Measurements from ENCODE around the gene CTSW.
A peak's percentile ranks its signal among the peaks of the same experiment; 100 is the strongest.

Gene CTSW

DNA sequence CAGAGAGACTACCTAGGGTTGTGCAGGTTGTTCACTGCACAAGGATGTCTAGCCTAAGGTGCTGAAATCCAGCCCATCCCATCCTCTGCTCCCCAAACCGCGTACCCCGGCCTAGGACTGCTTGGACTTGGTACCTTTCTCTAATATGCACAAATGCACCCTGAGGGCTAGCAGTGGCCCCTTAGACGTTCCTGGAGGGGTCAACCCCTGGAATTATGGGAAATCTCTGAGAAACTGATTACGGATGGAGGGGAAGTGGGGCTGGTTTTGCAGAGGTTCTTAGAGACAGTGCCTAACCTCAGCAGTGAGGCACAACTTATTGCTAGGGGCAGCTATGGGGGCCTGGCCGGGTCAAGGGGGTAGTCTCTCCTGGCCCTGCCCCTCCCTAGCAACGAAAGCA, 36.8 kb downstream of the CTSW start:
- no peak overlapping the region for H3K4me3 ChIP-seq (ENCODE audit: insufficient read length, low read depth)
- H3K36me3 ChIP-seq (ENCODE audit: insufficient read depth, insufficient read length, low read length): peaks cover 29% of the 10 kb centered on the region
- TF ChIP-seq YY1 (IDR thresholded peaks at IDR 0.05; ENCODE audit: insufficient read depth, insufficient read length): no peak
- H3K4me1 ChIP-seq (ENCODE audit: insufficient read depth, insufficient read length): peaks cover 43% of the 10 kb centered on the region
- DNase-seq (ENCODE audit: low read depth, low spot score): no peak
- no peaks in the 10 kb centered on the region for H3K9me3 ChIP-seq (ENCODE audit: insufficient read depth, low read length)
- peaks cover 6% of the 10 kb centered on the region for H3K27me3 ChIP-seq (ENCODE audit: insufficient read depth, insufficient read length)
- H3K9ac ChIP-seq (ENCODE audit: insufficient read length, low read depth): peak overlapping the region; percentile 61

DNA sequence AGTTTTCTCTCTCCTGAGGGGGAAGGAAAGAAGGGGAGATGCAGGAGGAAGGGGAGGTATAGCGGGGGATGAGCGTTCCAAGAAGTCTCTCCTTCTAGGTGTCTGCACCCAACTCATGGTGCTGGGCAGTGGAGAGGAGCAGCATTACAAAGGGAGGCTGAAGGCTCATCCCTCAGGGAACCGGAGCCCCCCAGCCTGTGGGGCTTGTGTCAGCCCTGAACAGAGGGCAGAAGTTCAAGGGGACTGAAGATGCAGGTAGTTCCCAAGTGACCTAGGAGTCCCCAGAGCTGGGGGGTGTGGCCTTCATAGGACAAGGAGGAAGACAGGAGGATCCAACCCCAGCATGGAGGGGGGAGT, 37.4 kb downstream of the CTSW start:
- no peak for DNase-seq (ENCODE audit: low read depth, low spot score)

DNA sequence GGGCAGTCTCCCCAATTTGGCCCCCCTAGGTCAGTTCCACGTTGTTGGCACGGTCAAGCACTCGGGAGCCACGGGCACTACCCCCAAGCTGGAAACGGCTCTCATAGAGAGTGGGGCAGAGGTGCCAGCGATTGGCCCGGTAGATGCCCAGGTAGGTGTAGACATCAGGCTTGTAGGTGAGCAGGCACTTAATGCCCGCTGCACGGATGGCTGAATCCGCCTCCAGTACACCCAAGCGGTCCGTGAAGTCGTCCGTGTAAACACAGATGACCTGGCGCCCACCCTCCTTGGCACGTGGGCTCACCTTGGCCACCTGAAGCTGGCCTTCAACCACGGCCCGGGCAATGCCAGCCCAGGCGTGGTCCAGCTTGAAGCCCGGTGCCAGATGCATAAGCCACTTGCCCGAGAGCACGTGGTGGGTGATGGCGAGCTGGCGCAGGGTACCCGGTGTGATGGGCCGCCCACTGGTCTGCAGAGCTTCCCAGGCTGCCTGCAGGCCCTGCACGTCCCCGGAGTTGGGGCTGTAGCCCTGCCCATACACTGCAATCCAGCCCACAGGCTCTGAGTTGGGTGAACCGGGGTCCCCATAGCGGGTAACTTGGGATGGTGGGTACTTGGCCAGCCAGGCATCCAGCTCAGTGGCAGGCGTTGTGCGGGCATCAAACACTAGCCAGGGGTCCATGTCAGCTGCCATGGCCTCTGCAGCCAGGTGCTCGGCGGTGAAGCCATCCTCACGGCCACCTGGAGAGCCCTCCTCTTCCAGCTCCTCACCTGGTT, 38.0 kb downstream of the CTSW start:
- peak overlapping the region; percentile 89 for H3K4me3 ChIP-seq (ENCODE audit: insufficient read length, low read depth)
- peaks cover 6% of the 10 kb centered on the region for H3K27me3 ChIP-seq (ENCODE audit: insufficient read depth, insufficient read length)
- no peaks in the 10 kb centered on the region for H3K9me3 ChIP-seq (ENCODE audit: insufficient read depth, low read length)
- no peak for DNase-seq (ENCODE audit: low read depth, low spot score)
- no peak for TF ChIP-seq YY1 (IDR thresholded peaks at IDR 0.05; ENCODE audit: insufficient read depth, insufficient read length)
- no peak for TF ChIP-seq ZNF274 (IDR thresholded peaks at IDR 0.05; ENCODE audit: low read depth, low read length)
- no peak for TF ChIP-seq SUZ12 (IDR thresholded peaks at IDR 0.05; ENCODE audit: extremely low read depth, insufficient read depth, insufficient read length)
- peak overlapping the region; percentile 91 for H3K9ac ChIP-seq (ENCODE audit: insufficient read length, low read depth)
- H3K4me1 ChIP-seq (ENCODE audit: insufficient read depth, insufficient read length): peaks cover 36% of the 10 kb centered on the region
- peaks cover 39% of the 10 kb centered on the region for H3K36me3 ChIP-seq (ENCODE audit: insufficient read depth, insufficient read length, low read length)

More for the DNA sequence above, 37.4 kb downstream of the CTSW start:
- Histone ChIP-seq H3K27me3 (ENCODE audit: insufficient read depth, insufficient read length) (peaks cover 6% of the 10 kb centered on the region), H3K9me3 (ENCODE audit: insufficient read depth, low read length) (no peaks in the 10 kb centered on the region), H3K36me3 (ENCODE audit: insufficient read depth, insufficient read length, low read length) (peaks cover 33% of the 10 kb centered on the region), H3K4me1 (ENCODE audit: insufficient read depth, insufficient read length) (peaks cover 38% of the 10 kb centered on the region), H3K9ac (ENCODE audit: insufficient read length, low read depth) (no peak overlapping the region), H3K4me3 (ENCODE audit: insufficient read length, low read depth) (no peak overlapping the region)
- TF ChIP-seq ZNF274 (IDR thresholded peaks at IDR 0.05; ENCODE audit: low read depth, low read length): no peak
- no peak for TF ChIP-seq YY1 (IDR thresholded peaks at IDR 0.05; ENCODE audit: insufficient read depth, insufficient read length)
- no peak for TF ChIP-seq SUZ12 (IDR thresholded peaks at IDR 0.05; ENCODE audit: extremely low read depth, insufficient read depth, insufficient read length)

DNA sequence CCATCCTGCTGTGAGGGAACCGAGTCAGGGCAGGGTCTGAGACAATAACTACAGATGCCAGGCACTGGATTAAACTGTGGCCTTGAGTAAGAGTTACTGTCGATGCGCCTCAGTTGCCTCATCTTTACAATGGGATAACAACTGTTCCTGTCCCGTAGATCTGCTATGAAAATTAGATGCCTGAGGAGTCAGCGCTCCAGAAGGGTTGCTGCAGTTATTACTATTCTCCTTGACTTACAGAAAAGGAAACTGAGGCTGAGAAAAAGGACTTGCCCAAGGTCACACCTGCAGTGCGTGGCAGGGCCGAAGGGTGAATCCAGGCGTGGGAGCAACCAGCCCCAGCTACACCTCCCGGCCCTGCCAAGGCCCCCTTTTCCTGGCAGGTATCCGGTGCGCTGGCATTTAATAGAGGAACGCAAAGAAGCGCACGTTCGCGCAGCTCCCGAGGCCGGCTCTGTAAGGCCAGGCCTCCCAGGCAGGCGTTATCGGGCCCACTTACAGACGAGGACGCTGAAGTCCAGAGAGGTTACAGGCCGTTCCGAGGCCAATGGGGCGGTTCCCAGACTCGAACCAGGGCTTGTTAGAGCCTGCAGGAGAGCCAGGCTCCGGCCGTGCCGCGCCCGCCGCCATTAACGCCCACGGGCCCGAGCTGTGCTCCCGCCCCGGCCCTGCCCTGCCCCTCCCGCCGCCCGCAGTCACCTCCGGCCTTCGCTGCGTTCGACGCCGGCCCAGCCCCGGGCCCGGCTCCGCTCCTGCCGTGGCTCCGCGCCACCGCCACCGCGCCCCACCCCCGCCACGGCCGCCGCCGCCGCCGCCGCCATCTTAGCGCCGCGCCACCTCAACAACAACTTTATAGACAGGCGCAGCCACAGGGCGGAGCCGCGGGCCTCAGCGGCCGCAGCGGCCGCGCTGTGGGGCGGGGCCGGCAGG, 38.8 kb downstream of the CTSW start, which contains the start of gene C11orf68:
C11orf68 (minus strand) TSS at position 852 of the 930 bp plus-strand sequence; CDS start at position 821, 31 bp downstream.
- no peak for DNase-seq (ENCODE audit: low read depth, low spot score)
- Histone ChIP-seq H3K4me3 (ENCODE audit: insufficient read length, low read depth) (peak within 1 kb of the TSS; percentile 89), H3K4me1 (ENCODE audit: insufficient read depth, insufficient read length) (peaks cover 36% of the 10 kb centered on the region), H3K9ac (ENCODE audit: insufficient read length, low read depth) (peak within 1 kb of the TSS; percentile 91), H3K36me3 (ENCODE audit: insufficient read depth, insufficient read length, low read length) (peaks cover 47% of the 10 kb centered on the region), H3K27me3 (ENCODE audit: insufficient read depth, insufficient read length) (peaks cover 6% of the 10 kb centered on the region), H3K9me3 (ENCODE audit: insufficient read depth, low read length) (no peaks in the 10 kb centered on the region)
- TF ChIP-seq ZNF274 (IDR thresholded peaks at IDR 0.05; ENCODE audit: low read depth, low read length): no peak
- peak; percentile 52 for TF ChIP-seq YY1 (IDR thresholded peaks at IDR 0.05; ENCODE audit: insufficient read depth, insufficient read length)

DNA sequence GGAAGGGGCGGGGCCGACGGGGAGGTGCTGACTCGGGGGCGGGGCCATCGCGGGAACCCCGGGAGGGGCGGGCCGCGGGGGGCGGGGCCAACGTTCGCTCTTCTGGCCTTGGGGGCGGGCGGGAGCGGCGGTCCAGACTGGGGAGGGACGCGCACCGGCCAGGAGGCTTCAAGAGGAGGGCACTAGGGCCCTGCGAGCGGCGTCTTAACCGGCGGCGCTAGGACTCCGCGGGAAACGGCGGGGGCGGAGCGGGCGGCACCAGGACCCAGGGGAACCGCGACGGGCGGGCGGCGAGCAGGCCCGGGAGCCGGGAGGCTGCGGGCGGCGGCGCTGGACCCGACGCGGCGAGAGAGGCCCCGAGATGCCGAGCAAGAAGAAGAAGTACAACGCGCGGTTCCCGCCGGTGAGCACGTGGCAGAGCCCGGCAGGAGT, 39.5 kb downstream of the CTSW start, which contains the start of gene DRAP1:
DRAP1 (plus strand) TSS at position 286 of the 432 bp plus-strand sequence; CDS start at position 362, 76 bp downstream.
- no peak for TF ChIP-seq SUZ12 (IDR thresholded peaks at IDR 0.05; ENCODE audit: extremely low read depth, insufficient read depth, insufficient read length)
- no peak for TF ChIP-seq YY1 (IDR thresholded peaks at IDR 0.05; ENCODE audit: insufficient read depth, insufficient read length)
- TF ChIP-seq ZNF274 (IDR thresholded peaks at IDR 0.05; ENCODE audit: low read depth, low read length): no peak
- no peaks in the 10 kb centered on the region for H3K9me3 ChIP-seq (ENCODE audit: insufficient read depth, low read length)

GRCh38 chr11:65919573-65920371, 40.1 kb downstream of the CTSW start:
- Histone ChIP-seq H3K4me3 (ENCODE audit: insufficient read length, low read depth) (peak overlapping the region; percentile 78), H3K9ac (ENCODE audit: insufficient read length, low read depth) (peak overlapping the region; percentile 78), H3K27me3 (ENCODE audit: insufficient read depth, insufficient read length) (peaks cover 6% of the 10 kb centered on the region), H3K36me3 (ENCODE audit: insufficient read depth, insufficient read length, low read length) (peaks cover 55% of the 10 kb centered on the region), H3K4me1 (ENCODE audit: insufficient read depth, insufficient read length) (peaks cover 39% of the 10 kb centered on the region), H3K9me3 (ENCODE audit: insufficient read depth, low read length) (no peaks in the 10 kb centered on the region)
- TF ChIP-seq SUZ12 (IDR thresholded peaks at IDR 0.05; ENCODE audit: extremely low read depth, insufficient read depth, insufficient read length) (no peak), YY1 (IDR thresholded peaks at IDR 0.05; ENCODE audit: insufficient read depth, insufficient read length) (no peak), ZNF274 (IDR thresholded peaks at IDR 0.05; ENCODE audit: low read depth, low read length) (no peak)
- no peak for DNase-seq (ENCODE audit: low read depth, low spot score)

More for the DNA sequence above, 39.5 kb downstream of the CTSW start, which contains the start of gene DRAP1:
- Histone ChIP-seq H3K36me3 (ENCODE audit: insufficient read depth, insufficient read length, low read length) (peaks cover 49% of the 10 kb centered on the region), H3K4me1 (ENCODE audit: insufficient read depth, insufficient read length) (peaks cover 36% of the 10 kb centered on the region), H3K4me3 (ENCODE audit: insufficient read length, low read depth) (peak within 1 kb of the TSS; percentile 89), H3K27me3 (ENCODE audit: insufficient read depth, insufficient read length) (peaks cover 6% of the 10 kb centered on the region), H3K9ac (ENCODE audit: insufficient read length, low read depth) (peak within 1 kb of the TSS; percentile 91)
- peak; percentile 97 for DNase-seq (ENCODE audit: low read depth, low spot score)

Measured in NT2/D1 (cell line).